ENCODE results near the gene TFG.

Gene TFG

GRCh38 chr3:100796556-100796955 lies 87.3 kb downstream of the TFG start:
- 0 out of 2 replicates have a peak, but pooled peaks have one; percentile 5 for TF ChIP-seq CTCF (IDR thresholded peaks at IDR 0.05; ENCODE audit: borderline replicate concordance, insufficient read depth, low read depth, low read length)
- no peak overlapping the region for H3K4me3 ChIP-seq (ENCODE audit: low read depth, low read length)

- no peak for TF ChIP-seq CTCF (IDR thresholded peaks at IDR 0.05; ENCODE audit: borderline replicate concordance, insufficient read depth, low read depth, low read length)
Measured at GRCh38 chr3:100798012-100798411, 88.7 kb downstream of the TFG start.

More at GRCh38 chr3:100798012-100798411, 88.7 kb downstream of the TFG start:
- no peak overlapping the region for H3K4me3 ChIP-seq (ENCODE audit: low read depth, low read length)
